Testis (tissue), 2 donors: Measurements from ENCODE around the gene TPSB2.

Source experiments
- CTCF ChIP-seq, 3 experiments: fragments of 450-650 bp in 2 of 3; fragments of 200-600 bp in 1 of 3; sonication (generic) in 1 of 3; IDR thresholded peaks; one replicate each; pipeline ENCODE4 v1.5.1; 2016 to 2019; ENCODE audit warnings: antibody characterized with exemption in 3 of 3, mild to moderate bottlenecking in 2 of 3, moderate library complexity in 1 of 3
- POLR2A ChIP-seq: fragments of 450-650 bp; IDR thresholded peaks from one replicate; pipeline ENCODE4 v1.6.1; 2017; ENCODE audit warnings: antibody characterized with exemption, mild to moderate bottlenecking, moderate library complexity

GRCh38 chr16:1213796-1214372 lies 16.1 kb downstream of the TPSB2 start:
- TF ChIP-seq CTCF (IDR thresholded peaks at IDR 0.05) (no peak), POLR2A (no peak)
